Gastrocnemius medialis (tissue), 4 donors: Measurements from ENCODE around the gene AASDH. TPM values are rescaled to one million over a fixed set of nuclear protein-coding genes. Genes with fewer than 3 reads are reported as not detected.

Source experiments
- ATAC-seq, 2 donors: fragments of 150-250 bp; one replicate each; pipeline ENCODE4 v1.9.1; 2016
- DNase-seq, 2 donors: peaks; one replicate each; pipeline ENCODE4 v3.0.0-alpha.2; 2019
- H3K27ac ChIP-seq, 4 donors: fragments of 200-600 bp; sonication (generic); 1 replicate in 1 of 4; 2 replicates in 3 of 4; pipeline ENCODE4 v1.5.1; 2016 to 2018; ENCODE audit warnings: mild to moderate bottlenecking in 2 of 4, moderate library complexity in 1 of 4
- H3K27me3 ChIP-seq, 3 donors: fragments of 200-600 bp; sonication (generic) in 2 of 3; 1 replicate in 1 of 3; 2 replicates in 2 of 3; pipeline versions ENCODE4 v1.5.1 to v1.6.0; 2016 to 2019; ENCODE audit warnings: mild to moderate bottlenecking in 1 of 3, moderate library complexity in 1 of 3
- H3K36me3 ChIP-seq, 2 donors: fragments of 200-600 bp; sonication (generic) in 1 of 2; one replicate each; pipeline ENCODE4 v1.5.1; 2017 to 2018
- H3K4me1 ChIP-seq, 2 donors: fragments of 200-600 bp; sonication (generic) in 1 of 2; one replicate each; pipeline ENCODE4 v1.5.1; 2016 to 2017; ENCODE audit warnings: mild to moderate bottlenecking in 2 of 2
- H3K4me3 ChIP-seq, 4 donors: fragments of 200-600 bp; sonication (generic) in 3 of 4; 1 replicate in 1 of 4; 2 replicates in 3 of 4; pipeline ENCODE4 v1.5.1; 2016 to 2019; ENCODE audit warnings: mild to moderate bottlenecking in 2 of 4
- H3K9me3 ChIP-seq, 3 donors: fragments of 200-600 bp; sonication (generic) in 2 of 3; 1 replicate in 1 of 3; 2 replicates in 2 of 3; pipeline ENCODE4 v1.5.1; 2016 to 2019
- CTCF ChIP-seq, 5 experiments: fragments of 450-650 bp in 3 of 5; fragments of 200-600 bp in 2 of 5; sonication (generic) in 2 of 5; IDR thresholded peaks in 4 of 5; conservative IDR thresholded peaks in 1 of 5; 1 replicate in 4 of 5; 2 replicates in 1 of 5; pipeline ENCODE4 v1.5.1; 2016 to 2019; ENCODE audit warnings: antibody characterized with exemption in 5 of 5, mild to moderate bottlenecking in 3 of 5, moderate library complexity in 3 of 5
- POLR2A ChIP-seq, 2 donors: fragments of 450-650 bp; IDR thresholded peaks; one replicate each; pipeline ENCODE4 v1.6.1; 2017; ENCODE audit warnings: antibody characterized with exemption in 2 of 2, mild to moderate bottlenecking in 2 of 2, moderate library complexity in 2 of 2
- in situ Hi-C, 4 donors: fragments of 200-750 bp; cut with MboI; loops; one replicate each; pipeline versions ENCODE4 v1.15.0 to v1.8.0; 2017; ENCODE audit warnings: low sequenced_read_pairs in 4 of 4
- intact Hi-C: fragments of 100-400 bp; cut with DNase I; formaldehyde crosslinking; loops from one replicate; pipeline ENCODE4 v1.15.1; 2023; ENCODE audit warnings: low total_unique reads
- total RNA-seq, 4 donors: library from RNA; depleted of rRNA; stranded (reverse); fragments of >200 nt; gene quantifications; one replicate each; pipeline versions ENCODE4 v1.1.0 to v1.2.3, GENCODE V29; 2016

The AASDH gene
- total RNA-seq, 4 donors from 2014 or later, result 2.6 to 4.2 (median 3.3) TPM

- intact Hi-C loops (no loop called here), in situ Hi-C loops (no loop called here)
- H3K27me3 ChIP-seq, result no peaks in the 10 kb centered on the region
- peaks cover 0 to 15% of the 10 kb centered on the region in 2 donors for H3K36me3 ChIP-seq
- ATAC-seq, result no peak
- no peak for TF ChIP-seq CTCF (IDR thresholded peaks at IDR 0.05 in 4 of 5, conservative IDR thresholded peaks at IDR 0.05 in 1 of 5)
- no peaks in the 10 kb centered on the region for H3K9me3 ChIP-seq
- H3K27ac ChIP-seq, result no peak overlapping the region
- DNase-seq, result no peak
- no peak overlapping the region for H3K4me3 ChIP-seq
- no peaks in the 10 kb centered on the region for H3K4me1 ChIP-seq
Measured at GRCh38 chr4:56356650-56357049, 30.6 kb downstream of the AASDH start.

- Histone ChIP-seq H3K27ac (no peak overlapping the region), H3K27me3 (no peaks in the 10 kb centered on the region), H3K36me3 (peaks cover 4 to 31% of the 10 kb centered on the region in 2 donors), H3K9me3 (no peaks in the 10 kb centered on the region), H3K4me1 (no peaks in the 10 kb centered on the region), H3K4me3 (no peak overlapping the region)
- intact Hi-C loops (no loop called here), in situ Hi-C loops (no loop called here)
- ATAC-seq, result no peak
- no peak for DNase-seq
- TF ChIP-seq POLR2A (IDR thresholded peaks at IDR 0.05) (no peak), CTCF (IDR thresholded peaks at IDR 0.05 in 4 of 5, conservative IDR thresholded peaks at IDR 0.05 in 1 of 5) (no peak)
Measured at GRCh38 chr4:56348576-56348975, 38.7 kb downstream of the AASDH start.

- Histone ChIP-seq H3K9me3 (no peaks in the 10 kb centered on the region), H3K27ac (no peak overlapping the region), H3K4me1 (no peaks in the 10 kb centered on the region), H3K4me3 (no peak overlapping the region), H3K27me3 (no peaks in the 10 kb centered on the region), H3K36me3 (peaks cover 4 to 25% of the 10 kb centered on the region in 2 donors)
- TF ChIP-seq CTCF (IDR thresholded peaks at IDR 0.05 in 4 of 5, conservative IDR thresholded peaks at IDR 0.05 in 1 of 5), result no peak
- no peak for TF ChIP-seq POLR2A (IDR thresholded peaks at IDR 0.05)
- no peak for ATAC-seq
- intact Hi-C loops (no loop called here), in situ Hi-C loops (no loop called here)
- DNase-seq, result no peak
Measured at GRCh38 chr4:56345458-56345857, 41.8 kb downstream of the AASDH start.

GRCh38 chr4:56342746-56343145, 44.5 kb downstream of the AASDH start:
- in situ Hi-C loops, result no loop called here
- Histone ChIP-seq H3K9me3 (no peaks in the 10 kb centered on the region), H3K27me3 (no peaks in the 10 kb centered on the region), H3K4me1 (no peaks in the 10 kb centered on the region), H3K36me3 (peaks cover 0 to 11% of the 10 kb centered on the region in 2 donors), H3K27ac (no peak overlapping the region), H3K4me3 (no peak overlapping the region)
- ATAC-seq, result no peak
- TF ChIP-seq POLR2A (IDR thresholded peaks at IDR 0.05) (no peak), CTCF (IDR thresholded peaks at IDR 0.05 in 4 of 5, conservative IDR thresholded peaks at IDR 0.05 in 1 of 5) (no peak)
- no peak for DNase-seq
- intact Hi-C loops, result no loop called here

- TF ChIP-seq CTCF (IDR thresholded peaks at IDR 0.05 in 4 of 5, conservative IDR thresholded peaks at IDR 0.05 in 1 of 5), result no peak
- TF ChIP-seq POLR2A (IDR thresholded peaks at IDR 0.05), result no peak
- H3K4me1 ChIP-seq, result no peaks in the 10 kb centered on the region
- H3K4me3 ChIP-seq, result no peak overlapping the region
- ATAC-seq, result no peak
- H3K9me3 ChIP-seq, result no peaks in the 10 kb centered on the region
- intact Hi-C loops, result no loop called here
- DNase-seq, result no peak
- H3K27ac ChIP-seq, result no peak overlapping the region
- in situ Hi-C loops, result no loop called here
- H3K27me3 ChIP-seq, result no peaks in the 10 kb centered on the region
- H3K36me3 ChIP-seq, result no peaks in the 10 kb centered on the region
Measured at GRCh38 chr4:56330691-56331090, 56.6 kb downstream of the AASDH start.
